GM10248 (cell line): Measurements from ENCODE around the gene HLA-DOA.
A peak's percentile ranks its signal among the peaks of the same experiment; 100 is the strongest.

Experiments
- CTCF ChIA-PET: fragments of 300-600 bp; sonication (Branson Sonifier 250); formaldehyde crosslinking; extraction: SDS; loops from one replicate; lab custom pipeline; 2021; ENCODE audit warnings: antibody characterized with exemption; lab: Yijun Ruan, JAX
- POLR2A ChIA-PET: fragments of 350-650 bp; sonication (Branson Sonifier 250); formaldehyde crosslinking; extraction: SDS; loops from one replicate; lab custom pipeline; 2020; ENCODE audit warnings: antibody characterized with exemption; lab: Yijun Ruan, JAX
- DNase-seq: peaks from one replicate; pipeline ENCODE4 v3.0.0; 2012; ENCODE audit errors: extremely low spot score
- TF ChIP-seq, protein P1 (sequence below): IDR thresholded peaks from 2 replicates; pipeline ENCODE4 v1.5.1; 2012; ENCODE audit warnings: mild to moderate bottlenecking, low read depth; ENCODE audit errors: extremely low read depth, missing control alignments, control extremely low read depth

The HLA-DOA gene

GRCh38 chr6:33028220-33028849 lies 18.9 kb upstream of the HLA-DOA start:
- CTCF ChIA-PET: interaction anchor here (0.8 to 8.2 kb wide), 10 partner anchors 12 to 48 kb away, joined by 3 to 75 read pairs (median 6); partner anchors contain the start of genes HLA-DPA1 and HLA-DPB1
- POLR2A ChIA-PET: interaction anchor here (0.9 to 2.1 kb wide), 9 partner anchors 9 to 57 kb away, joined by 3 to 23 read pairs (median 4); partner anchors contain the start of genes HLA-DPA1 and HLA-DPB1
- no peak for DNase-seq
- TF ChIP-seq, protein P1, sequence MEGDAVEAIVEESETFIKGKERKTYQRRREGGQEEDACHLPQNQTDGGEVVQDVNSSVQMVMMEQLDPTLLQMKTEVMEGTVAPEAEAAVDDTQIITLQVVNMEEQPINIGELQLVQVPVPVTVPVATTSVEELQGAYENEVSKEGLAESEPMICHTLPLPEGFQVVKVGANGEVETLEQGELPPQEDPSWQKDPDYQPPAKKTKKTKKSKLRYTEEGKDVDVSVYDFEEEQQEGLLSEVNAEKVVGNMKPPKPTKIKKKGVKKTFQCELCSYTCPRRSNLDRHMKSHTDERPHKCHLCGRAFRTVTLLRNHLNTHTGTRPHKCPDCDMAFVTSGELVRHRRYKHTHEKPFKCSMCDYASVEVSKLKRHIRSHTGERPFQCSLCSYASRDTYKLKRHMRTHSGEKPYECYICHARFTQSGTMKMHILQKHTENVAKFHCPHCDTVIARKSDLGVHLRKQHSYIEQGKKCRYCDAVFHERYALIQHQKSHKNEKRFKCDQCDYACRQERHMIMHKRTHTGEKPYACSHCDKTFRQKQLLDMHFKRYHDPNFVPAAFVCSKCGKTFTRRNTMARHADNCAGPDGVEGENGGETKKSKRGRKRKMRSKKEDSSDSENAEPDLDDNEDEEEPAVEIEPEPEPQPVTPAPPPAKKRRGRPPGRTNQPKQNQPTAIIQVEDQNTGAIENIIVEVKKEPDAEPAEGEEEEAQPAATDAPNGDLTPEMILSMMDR: no peak

GRCh38 chr6:33024521-33024920 lies 15.1 kb upstream of the HLA-DOA start:
- TF ChIP-seq, protein P1: no peak
- ChIA-PET POLR2A (no interaction called here), CTCF (interaction anchor here (1.3 to 8.2 kb wide), 2 partner anchors 8 to 57 kb away, joined by 4 to 75 read pairs; no protein-coding TSS in a partner anchor)
- DNase-seq: no peak

DNA sequence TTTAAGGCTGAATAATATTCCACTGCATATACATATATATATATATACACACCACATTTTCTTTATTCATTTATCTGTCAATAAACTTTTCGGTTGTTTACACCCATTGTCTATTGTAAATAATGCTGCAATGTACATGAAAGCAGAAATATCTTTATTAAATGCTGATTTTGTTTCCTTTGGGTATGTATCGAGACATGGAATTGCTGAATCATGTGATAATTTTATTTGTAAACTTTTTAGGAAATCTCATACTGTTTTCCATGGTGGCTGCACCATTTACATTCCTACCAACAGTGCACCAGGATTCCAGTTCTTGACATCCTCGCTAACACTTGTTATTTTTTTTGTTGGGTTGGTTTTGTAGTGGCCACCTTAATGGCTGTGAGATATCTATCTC lies 14.1 kb upstream of the HLA-DOA start:
- CTCF ChIA-PET: interaction anchor here (8.2 kb wide), 1 partner anchor 7 kb away, joined by 75 read pairs; no protein-coding TSS in a partner anchor
- POLR2A ChIA-PET: no interaction called here
- no peak for DNase-seq
- TF ChIP-seq, protein P1: no peak

DNA sequence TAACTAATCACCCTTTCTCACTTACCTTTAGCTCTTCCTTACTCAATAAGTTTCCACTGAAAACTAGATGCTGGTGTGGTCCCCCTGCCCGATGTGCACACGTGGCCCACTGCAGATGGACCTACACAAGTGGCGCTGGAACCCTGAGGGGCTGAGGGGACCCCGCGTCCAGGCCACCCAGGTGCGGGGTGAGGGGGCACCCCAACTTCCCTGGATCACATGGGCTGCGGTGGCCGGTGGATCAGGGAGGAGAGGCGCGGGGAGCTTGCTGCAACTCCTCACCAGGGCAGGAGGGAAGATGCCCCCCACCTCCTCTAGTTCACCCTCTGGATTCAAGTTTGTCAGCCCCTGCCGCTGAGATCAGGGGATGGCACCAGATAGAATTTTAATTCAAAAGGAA lies 12.5 kb upstream of the HLA-DOA start:
- POLR2A ChIA-PET: no interaction called here

DNA sequence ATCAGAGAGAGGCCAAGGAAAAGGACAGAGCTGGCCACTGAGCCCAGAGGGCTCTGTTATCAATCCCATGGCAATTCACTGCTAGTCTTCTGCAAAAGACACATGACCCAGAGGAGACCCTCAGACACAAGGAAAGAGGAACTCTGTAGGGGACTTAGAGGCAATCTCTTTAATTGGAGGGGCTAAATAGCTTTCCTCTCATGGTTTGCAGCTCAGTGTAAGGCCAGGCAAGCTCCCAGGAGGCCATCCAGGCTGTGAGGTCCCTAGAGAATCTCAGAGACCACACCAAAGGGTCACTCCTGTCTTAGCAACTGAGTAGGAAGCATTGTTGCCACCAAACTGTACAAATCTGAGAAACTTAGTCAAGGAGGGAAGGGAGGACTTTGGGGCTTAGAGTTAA lies 10.0 kb upstream of the HLA-DOA start:
- peak; percentile 3 for DNase-seq
- TF ChIP-seq, protein P1: no peak
- ChIA-PET POLR2A (interaction anchor here (1.5 to 1.6 kb wide), 2 partner anchors 10 to 55 kb away, joined by 4 read pairs; partner anchors contain the start of gene HLA-DPA1), CTCF (interaction anchor here (0.8 to 7.8 kb wide), 17 partner anchors 7 to 258 kb away, joined by 3 to 78 read pairs (median 5); partner anchors contain the start of genes HLA-DPA1 and HLA-DPB1)

More for the DNA sequence above, 12.5 kb upstream of the HLA-DOA start:
- CTCF ChIA-PET: no interaction called here
- peak; percentile 2 for DNase-seq
- TF ChIP-seq, protein P1: no peak

GRCh38 chr6:33018904-33019303 lies 9.5 kb upstream of the HLA-DOA start:
- TF ChIP-seq, protein P1: no peak
- peak; percentile 58 for DNase-seq
- ChIA-PET POLR2A (interaction anchor here (1.1 to 1.6 kb wide), 3 partner anchors 10 to 55 kb away, joined by 3 to 4 read pairs (median 4); partner anchors contain the start of gene HLA-DPA1), CTCF (interaction anchor here (0.8 to 7.8 kb wide), 19 partner anchors 8 to 259 kb away, joined by 3 to 78 read pairs (median 5); partner anchors contain the start of genes HLA-DPA1 and HLA-DPB1)
